CD4-positive, alpha-beta T cell (primary cell): Measurements from ENCODE around the gene ATP5PO. TPM values are rescaled to one million over a fixed set of nuclear protein-coding genes. Genes with fewer than 3 reads are reported as not detected.

ENCODE experiments used
- ATAC-seq: fragments of 200-7000 bp; cut with Tn5 transposase; one replicate; pipeline ENCODE4 v1.10.0; 2022; ENCODE audit warnings: mild to moderate bottlenecking; ENCODE audit not compliant: poor library complexity
- CTCF ChIA-PET: fragments of 350-600 bp; sonication (Branson Sonifier 250); formaldehyde crosslinking; loops from one replicate; lab custom pipeline; 2021; ENCODE audit warnings: antibody characterized with exemption, inconsistent platforms; lab: Charles Lee
- POLR2A ChIA-PET: fragments of 350-600 bp; sonication (Branson Sonifier 250); formaldehyde crosslinking; loops from one replicate; lab custom pipeline; 2021; ENCODE audit warnings: antibody characterized with exemption, inconsistent platforms; lab: Charles Lee
- DNase-seq, 14 experiments: peaks; one replicate each; pipeline ENCODE4 v3.0.0-alpha.2; 2013 to 2020; ENCODE audit warnings: mixed read lengths in 2 of 14
- H3K27ac ChIP-seq, 2 donors: one replicate each; pipeline versions ENCODE4 v1.5.1 to v1.7.0; 2013; ENCODE audit warnings: low read length in 2 of 2, low read depth in 1 of 2, mild to moderate bottlenecking in 1 of 2
- H3K27me3 ChIP-seq, 2 experiments: 1 replicate in 1 of 2; 2 replicates in 1 of 2; pipeline versions ENCODE4 v1.6.1 to v1.7.0; 2013; ENCODE audit warnings: low read length in 2 of 2, control low read depth in 1 of 2, mild to moderate bottlenecking in 1 of 2, moderate library complexity in 1 of 2; ENCODE audit not compliant: insufficient read depth in 2 of 2, control insufficient read depth in 1 of 2
- H3K36me3 ChIP-seq: one replicate; pipeline ENCODE4 v1.6.1; 2013; ENCODE audit warnings: low read length, control low read depth; ENCODE audit not compliant: insufficient read depth
- H3K4me1 ChIP-seq: one replicate; pipeline ENCODE4 v1.6.1; 2013; ENCODE audit warnings: low read length, control low read depth; ENCODE audit not compliant: insufficient read depth
- H3K4me3 ChIP-seq: one replicate; pipeline ENCODE4 v1.5.1; 2013; ENCODE audit warnings: mild to moderate bottlenecking, low read length, moderate library complexity
- H3K9me3 ChIP-seq, 2 experiments: 1 replicate in 1 of 2; 2 replicates in 1 of 2; pipeline versions ENCODE4 v1.6.1 to v1.7.0; 2013; ENCODE audit warnings: low read length in 2 of 2, mild to moderate bottlenecking in 2 of 2, control low read depth in 1 of 2, moderate library complexity in 1 of 2; ENCODE audit not compliant: control insufficient read depth in 1 of 2, insufficient read depth in 1 of 2
- H3K27ac Mint-ChIP-seq: one replicate; pipeline ENCODE4 v1.8.0; 2020; ENCODE audit warnings: mixed read lengths
- H3K27me3 Mint-ChIP-seq: one replicate; pipeline ENCODE4 v1.8.0; 2021; ENCODE audit warnings: mixed read lengths
- H3K36me3 Mint-ChIP-seq: one replicate; pipeline ENCODE4 v1.8.0; 2021; ENCODE audit warnings: low read depth, mixed read lengths
- H3K4me1 Mint-ChIP-seq: one replicate; pipeline ENCODE4 v1.8.0; 2021; ENCODE audit warnings: low read depth, mixed read lengths
- H3K4me3 Mint-ChIP-seq: one replicate; pipeline ENCODE4 v1.8.0; 2020; ENCODE audit warnings: mild to moderate bottlenecking, mixed read lengths
- H3K9me3 Mint-ChIP-seq: one replicate; pipeline ENCODE4 v1.8.0; 2020; ENCODE audit warnings: mixed read lengths
- intact Hi-C, 2 experiments: fragments of 100-400 bp; cut with DNase I in 1 of 2; cut with micrococcal nuclease in 1 of 2; formaldehyde crosslinking; loops; one replicate each; pipeline versions ENCODE4 v1.15.1 to v1.9.0; 2023 to 2025; cut with DNase I, micrococcal nuclease
- total RNA-seq, 174 experiments: library from RNA in 2 of 174; stranded (reverse) in 2 of 174; gene quantifications; one replicate each; pipeline ENCODE4 v1.2.3 and lab custom pipeline; 2021 to 2026
- TF ChIP-seq, protein P1 (sequence below): fragments of 200-600 bp; IDR thresholded peaks from one replicate; pipeline ENCODE4 v1.8.0; 2022; ENCODE audit warnings: antibody characterized with exemption, mild to moderate bottlenecking

Gene ATP5PO
- total RNA-seq, 2 experiments from 2014 or later: 143 to 149 TPM

DNA sequence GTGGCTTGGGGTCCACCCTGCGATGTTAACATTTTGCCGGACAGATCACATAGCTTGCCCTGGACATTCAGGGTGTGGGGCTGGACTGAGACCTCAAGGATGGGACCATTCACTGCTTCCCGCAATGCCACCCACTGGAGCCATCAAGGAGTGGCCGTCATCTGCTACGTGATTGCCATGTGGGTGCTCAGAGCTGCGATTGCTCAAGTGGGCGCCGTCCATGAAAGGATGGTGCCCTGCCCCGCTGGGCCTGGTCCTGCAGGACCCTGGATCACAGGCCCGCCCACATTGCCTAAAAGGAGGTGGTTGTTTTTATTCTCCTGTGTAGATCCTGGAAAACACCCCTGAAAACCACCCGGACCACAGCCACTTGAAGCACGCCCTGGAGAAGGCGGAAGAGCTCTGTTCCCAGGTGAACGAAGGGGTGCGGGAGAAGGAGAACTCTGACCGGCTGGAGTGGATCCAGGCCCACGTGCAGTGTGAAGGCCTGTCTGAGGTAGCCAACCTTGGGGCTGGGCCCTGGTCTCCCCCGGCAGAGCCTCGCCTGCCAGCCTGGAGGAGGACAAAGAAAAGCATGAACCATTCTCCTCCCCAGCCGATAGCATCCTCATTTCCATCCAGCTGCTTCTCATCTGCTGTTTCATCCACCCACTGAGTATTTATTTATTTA lies 40.4 kb downstream of the ATP5PO start:
- TF ChIP-seq, protein P1, sequence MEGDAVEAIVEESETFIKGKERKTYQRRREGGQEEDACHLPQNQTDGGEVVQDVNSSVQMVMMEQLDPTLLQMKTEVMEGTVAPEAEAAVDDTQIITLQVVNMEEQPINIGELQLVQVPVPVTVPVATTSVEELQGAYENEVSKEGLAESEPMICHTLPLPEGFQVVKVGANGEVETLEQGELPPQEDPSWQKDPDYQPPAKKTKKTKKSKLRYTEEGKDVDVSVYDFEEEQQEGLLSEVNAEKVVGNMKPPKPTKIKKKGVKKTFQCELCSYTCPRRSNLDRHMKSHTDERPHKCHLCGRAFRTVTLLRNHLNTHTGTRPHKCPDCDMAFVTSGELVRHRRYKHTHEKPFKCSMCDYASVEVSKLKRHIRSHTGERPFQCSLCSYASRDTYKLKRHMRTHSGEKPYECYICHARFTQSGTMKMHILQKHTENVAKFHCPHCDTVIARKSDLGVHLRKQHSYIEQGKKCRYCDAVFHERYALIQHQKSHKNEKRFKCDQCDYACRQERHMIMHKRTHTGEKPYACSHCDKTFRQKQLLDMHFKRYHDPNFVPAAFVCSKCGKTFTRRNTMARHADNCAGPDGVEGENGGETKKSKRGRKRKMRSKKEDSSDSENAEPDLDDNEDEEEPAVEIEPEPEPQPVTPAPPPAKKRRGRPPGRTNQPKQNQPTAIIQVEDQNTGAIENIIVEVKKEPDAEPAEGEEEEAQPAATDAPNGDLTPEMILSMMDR: no peak

DNA sequence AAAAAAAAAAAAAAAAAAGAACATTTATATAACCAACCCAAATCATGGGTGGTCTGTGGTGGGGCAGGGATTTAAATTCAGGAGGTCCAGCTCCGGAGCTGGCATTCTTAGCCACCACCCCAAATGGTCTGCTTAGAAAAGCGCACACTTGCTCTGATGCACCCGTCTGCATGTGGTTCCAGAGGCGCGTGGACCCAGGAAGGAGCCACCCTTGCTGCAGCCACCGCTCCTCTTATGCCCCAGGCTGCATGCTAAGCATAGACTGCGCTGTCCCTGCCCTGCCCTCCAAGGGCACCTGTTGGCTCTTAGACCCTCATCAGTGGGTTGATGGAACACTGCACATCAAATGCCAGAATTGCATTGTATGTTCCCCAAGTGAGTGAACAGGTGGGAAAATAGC lies 41.4 kb downstream of the ATP5PO start:
- Histone ChIP-seq H3K4me3 (no peak overlapping the region), H3K9me3 (no peaks in the 10 kb centered on the region), H3K36me3 (no peaks in the 10 kb centered on the region), H3K4me1 (no peaks in the 10 kb centered on the region), H3K27ac (no peak overlapping the region), H3K27me3 (no peaks in the 10 kb centered on the region)
- Mint-ChIP-seq H3K36me3 (no peaks in the 10 kb centered on the region), H3K27me3 (no peaks in the 10 kb centered on the region), H3K4me1 (no peaks in the 10 kb centered on the region), H3K9me3 (no peaks in the 10 kb centered on the region), H3K27ac (no peak overlapping the region), H3K4me3 (no peak overlapping the region)
- TF ChIP-seq, protein P1: no peak
- ChIA-PET POLR2A (no interaction called here), CTCF (no interaction called here)
- ATAC-seq: no peak
- DNase-seq: no peak
- intact Hi-C loops: no loop called here

More for the DNA sequence above, 40.4 kb downstream of the ATP5PO start:
- no peaks in the 10 kb centered on the region for H3K4me1 ChIP-seq
- no peak overlapping the region for H3K4me3 ChIP-seq
- Mint-ChIP-seq H3K4me1 (no peaks in the 10 kb centered on the region), H3K36me3 (no peaks in the 10 kb centered on the region), H3K27me3 (no peaks in the 10 kb centered on the region), H3K27ac (no peak overlapping the region), H3K9me3 (no peaks in the 10 kb centered on the region), H3K4me3 (no peak overlapping the region)
- H3K27ac ChIP-seq: no peak overlapping the region
- ChIA-PET CTCF (no interaction called here), POLR2A (no interaction called here)
- intact Hi-C loops: no loop called here
- H3K36me3 ChIP-seq: no peaks in the 10 kb centered on the region
- H3K27me3 ChIP-seq: no peaks in the 10 kb centered on the region
- ATAC-seq (no peak), DNase-seq (no peak)
- H3K9me3 ChIP-seq: no peaks in the 10 kb centered on the region

DNA sequence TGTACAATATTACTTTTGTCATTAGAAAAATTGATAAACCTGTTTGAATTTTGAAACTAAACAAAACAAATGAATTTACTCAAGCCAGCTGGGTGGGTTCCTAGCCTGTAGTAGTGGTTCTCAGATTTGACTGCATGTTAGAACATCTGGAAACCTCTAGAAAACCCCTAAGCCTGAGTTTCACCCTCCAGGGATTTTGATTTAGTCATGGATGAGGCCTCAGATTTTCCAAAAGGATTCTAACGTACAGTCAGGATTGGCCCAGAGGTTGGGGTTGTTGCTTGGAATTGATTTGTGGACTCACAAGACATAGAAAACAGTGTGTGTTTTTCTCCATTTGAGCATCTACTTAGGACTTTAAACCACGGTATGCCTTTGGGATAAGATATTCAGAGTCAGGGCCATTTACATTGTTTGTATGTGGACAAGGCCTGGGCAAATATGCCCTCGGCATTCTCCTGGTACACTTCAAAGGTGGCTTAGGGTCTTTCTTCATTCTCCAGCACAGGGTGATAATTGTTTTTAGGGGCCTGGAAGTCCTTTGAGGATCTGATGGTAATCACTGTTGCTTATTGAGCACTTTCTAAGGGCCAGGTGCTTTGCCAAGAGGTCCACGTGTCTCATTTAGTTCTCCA lies 42.6 kb downstream of the ATP5PO start:
- Mint-ChIP-seq H3K36me3 (no peaks in the 10 kb centered on the region), H3K4me3 (no peak overlapping the region), H3K27ac (no peak overlapping the region), H3K4me1 (no peaks in the 10 kb centered on the region), H3K9me3 (no peaks in the 10 kb centered on the region), H3K27me3 (no peaks in the 10 kb centered on the region)
- intact Hi-C loops: no loop called here
- no peak overlapping the region for H3K4me3 ChIP-seq
- no peaks in the 10 kb centered on the region for H3K4me1 ChIP-seq
- no peaks in the 10 kb centered on the region for H3K27me3 ChIP-seq
- TF ChIP-seq, protein P1: no peak
- ATAC-seq (no peak), DNase-seq (no peak)
- POLR2A ChIA-PET: no interaction called here
- no peaks in the 10 kb centered on the region for H3K36me3 ChIP-seq
- H3K9me3 ChIP-seq: no peaks in the 10 kb centered on the region
- CTCF ChIA-PET: no interaction called here
- H3K27ac ChIP-seq: no peak overlapping the region
